Thyroid gland (tissue), 4 donors: ENCODE data around the gene POMT1.

Source experiments
- POLR2A ChIP-seq, 2 donors: fragments of 450-650 bp; IDR thresholded peaks; one replicate each; pipeline ENCODE4 v1.6.1; 2017; ENCODE audit warnings: antibody characterized with exemption in 2 of 2, mild to moderate bottlenecking in 2 of 2, moderate library complexity in 1 of 2
- TF ChIP-seq, protein P1 (sequence below), 6 experiments: fragments of 200-600 bp in 3 of 6; fragments of 450-650 bp in 3 of 6; sonication (generic) in 3 of 6; IDR thresholded peaks; one replicate each; pipeline ENCODE4 v1.5.1; 2016 to 2019; ENCODE audit warnings: antibody characterized with exemption in 6 of 6, mild to moderate bottlenecking in 2 of 6, inconsistent platforms in 1 of 6, moderate library complexity in 1 of 6

DNA sequence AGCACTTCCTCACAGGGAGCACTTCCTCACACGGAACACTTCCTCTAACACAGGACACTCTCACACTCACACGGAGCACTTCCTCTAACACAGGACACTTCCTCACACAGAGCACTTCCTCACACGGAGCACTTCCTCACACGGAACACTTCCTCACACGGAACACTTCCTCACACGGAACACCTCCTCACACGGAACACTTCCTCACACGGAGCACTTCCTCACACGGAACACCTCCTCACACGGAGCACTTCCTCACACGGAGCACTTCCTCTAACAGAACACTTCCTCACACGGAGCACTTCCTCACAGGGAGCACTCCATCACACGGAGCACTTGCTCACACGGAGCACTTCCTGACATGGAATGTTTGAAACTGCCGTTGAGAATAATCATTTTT is 13.4 kb downstream of the POMT1 start:
- TF ChIP-seq, protein P1, sequence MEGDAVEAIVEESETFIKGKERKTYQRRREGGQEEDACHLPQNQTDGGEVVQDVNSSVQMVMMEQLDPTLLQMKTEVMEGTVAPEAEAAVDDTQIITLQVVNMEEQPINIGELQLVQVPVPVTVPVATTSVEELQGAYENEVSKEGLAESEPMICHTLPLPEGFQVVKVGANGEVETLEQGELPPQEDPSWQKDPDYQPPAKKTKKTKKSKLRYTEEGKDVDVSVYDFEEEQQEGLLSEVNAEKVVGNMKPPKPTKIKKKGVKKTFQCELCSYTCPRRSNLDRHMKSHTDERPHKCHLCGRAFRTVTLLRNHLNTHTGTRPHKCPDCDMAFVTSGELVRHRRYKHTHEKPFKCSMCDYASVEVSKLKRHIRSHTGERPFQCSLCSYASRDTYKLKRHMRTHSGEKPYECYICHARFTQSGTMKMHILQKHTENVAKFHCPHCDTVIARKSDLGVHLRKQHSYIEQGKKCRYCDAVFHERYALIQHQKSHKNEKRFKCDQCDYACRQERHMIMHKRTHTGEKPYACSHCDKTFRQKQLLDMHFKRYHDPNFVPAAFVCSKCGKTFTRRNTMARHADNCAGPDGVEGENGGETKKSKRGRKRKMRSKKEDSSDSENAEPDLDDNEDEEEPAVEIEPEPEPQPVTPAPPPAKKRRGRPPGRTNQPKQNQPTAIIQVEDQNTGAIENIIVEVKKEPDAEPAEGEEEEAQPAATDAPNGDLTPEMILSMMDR (IDR thresholded peaks at IDR 0.05), result no peak
- TF ChIP-seq POLR2A (IDR thresholded peaks at IDR 0.05), result no peak
